ENCODE results near the gene RBKS. TPM values are rescaled to one million over a fixed set of nuclear protein-coding genes. Genes with fewer than 3 reads are reported as not detected.

Gene RBKS
- total RNA-seq, 1 experiment from 2014 or later, result 9.2 TPM

GRCh38 chr2:27805180-27805579 is 85.0 kb downstream of the RBKS start:
- no TSS peak for BruUV-seq (replicated peaks)
- Mint-ChIP-seq H3K9me3 (ENCODE audit: unreplicated experiment) (no peaks in the 10 kb centered on the region), H3K36me3 (ENCODE audit: insufficient read depth, unreplicated experiment) (peaks cover 5% of the 10 kb centered on the region), H3K27ac (ENCODE audit: low read depth, unreplicated experiment) (no peak overlapping the region), H3K4me3 (ENCODE audit: unreplicated experiment) (no peak overlapping the region), H3K4me1 (ENCODE audit: insufficient read depth, unreplicated experiment) (peaks cover 37% of the 10 kb centered on the region), H3K27me3 (ENCODE audit: insufficient read depth, unreplicated experiment) (no peaks in the 10 kb centered on the region)
- ChIA-PET CTCF (interaction anchor here (0.6 to 0.9 kb wide), 3 partner anchors 51 to 166 kb away, joined by 3 to 5 read pairs (median 3); no protein-coding TSS in a partner anchor), POLR2A (interaction anchor here (0.6 to 1.2 kb wide), 9 partner anchors 9 to 603 kb away, joined by 3 to 8 read pairs (median 3); partner anchors contain the start of genes BABAM2 and RBKS)
- intact Hi-C loops (cut with micrococcal nuclease), result no loop called here
- no peak for DNase-seq (ENCODE audit: unreplicated experiment)
- TF ChIP-seq CTCF (IDR thresholded peaks at IDR 0.05; ENCODE audit: unreplicated experiment), result no peak

DNA sequence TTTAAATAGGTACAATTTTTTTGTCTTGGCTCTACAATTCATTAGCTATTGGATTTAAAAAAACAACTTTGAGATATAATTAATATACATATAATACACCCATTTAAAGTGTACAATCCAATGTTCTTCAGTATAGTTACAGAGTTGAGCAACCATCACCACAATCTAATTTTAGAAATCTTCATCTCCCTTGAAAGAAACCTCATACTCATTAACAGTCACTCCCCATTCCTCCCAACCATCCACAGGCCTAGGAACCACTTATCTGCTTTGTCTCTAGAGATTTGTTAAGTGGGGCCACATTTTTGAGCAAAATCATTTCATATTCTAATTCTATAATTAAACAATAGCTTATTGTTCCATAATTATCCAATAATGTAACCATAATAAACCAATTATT is 86.0 kb downstream of the RBKS start:
- H3K36me3 Mint-ChIP-seq (ENCODE audit: insufficient read depth, unreplicated experiment), result no peaks in the 10 kb centered on the region
- H3K9me3 Mint-ChIP-seq (ENCODE audit: unreplicated experiment), result no peaks in the 10 kb centered on the region
- H3K27ac Mint-ChIP-seq (ENCODE audit: low read depth, unreplicated experiment), result no peak overlapping the region
- intact Hi-C loops (cut with micrococcal nuclease), result no loop called here
- no peaks in the 10 kb centered on the region for H3K27me3 Mint-ChIP-seq (ENCODE audit: insufficient read depth, unreplicated experiment)
- DNase-seq (ENCODE audit: unreplicated experiment), result no peak
- H3K4me1 Mint-ChIP-seq (ENCODE audit: insufficient read depth, unreplicated experiment), result peaks cover 40% of the 10 kb centered on the region
- ChIA-PET POLR2A (interaction anchor here (0.6 to 1.2 kb wide), 6 partner anchors 8 to 598 kb away, joined by 3 to 5 read pairs (median 4); partner anchors contain the start of genes BABAM2 and RBKS), CTCF (interaction anchor here (0.9 kb wide), 1 partner anchor 163 kb away, joined by 3 read pairs; no protein-coding TSS in a partner anchor)
- no peak overlapping the region for H3K4me3 Mint-ChIP-seq (ENCODE audit: unreplicated experiment)
- TF ChIP-seq CTCF (IDR thresholded peaks at IDR 0.05; ENCODE audit: unreplicated experiment), result no peak
- BruUV-seq (replicated peaks), result no TSS peak

DNA sequence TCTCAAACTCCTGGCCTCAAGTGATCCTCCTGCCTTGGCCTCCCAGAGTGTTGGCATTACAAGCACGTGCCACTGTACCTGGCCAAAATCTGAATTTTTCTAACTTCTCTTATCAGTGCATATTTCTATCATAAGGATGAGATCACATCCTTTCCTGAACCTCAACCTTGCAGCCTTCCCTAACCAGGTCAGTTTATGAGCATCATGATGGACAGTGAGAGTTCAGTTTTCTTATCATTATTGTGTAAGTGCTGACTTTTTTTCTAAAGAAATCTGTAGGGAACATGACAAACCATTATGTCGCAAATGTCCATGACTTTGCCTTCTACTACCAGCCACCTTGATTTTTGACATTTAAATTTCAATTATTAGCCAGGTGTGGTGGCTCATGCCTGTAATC is 87.1 kb downstream of the RBKS start:
- BruUV-seq (replicated peaks), result no TSS peak
- Mint-ChIP-seq H3K4me3 (ENCODE audit: unreplicated experiment) (no peak overlapping the region), H3K9me3 (ENCODE audit: unreplicated experiment) (no peaks in the 10 kb centered on the region), H3K27me3 (ENCODE audit: insufficient read depth, unreplicated experiment) (no peaks in the 10 kb centered on the region), H3K4me1 (ENCODE audit: insufficient read depth, unreplicated experiment) (peaks cover 44% of the 10 kb centered on the region), H3K27ac (ENCODE audit: low read depth, unreplicated experiment) (no peak overlapping the region), H3K36me3 (ENCODE audit: insufficient read depth, unreplicated experiment) (no peaks in the 10 kb centered on the region)
- intact Hi-C loops (cut with micrococcal nuclease), result no loop called here
- ChIA-PET CTCF (no interaction called here), POLR2A (no interaction called here)
- TF ChIP-seq CTCF (IDR thresholded peaks at IDR 0.05; ENCODE audit: unreplicated experiment), result no peak
- no peak for DNase-seq (ENCODE audit: unreplicated experiment)

GRCh38 chr2:27802547-27802946 is 87.6 kb downstream of the RBKS start:
- ChIA-PET CTCF (no interaction called here), POLR2A (no interaction called here)
- BruUV-seq (replicated peaks), result no TSS peak
- peaks cover 44% of the 10 kb centered on the region for H3K4me1 Mint-ChIP-seq (ENCODE audit: insufficient read depth, unreplicated experiment)
- H3K27me3 Mint-ChIP-seq (ENCODE audit: insufficient read depth, unreplicated experiment), result no peaks in the 10 kb centered on the region
- intact Hi-C loops (cut with micrococcal nuclease), result no loop called here
- H3K4me3 Mint-ChIP-seq (ENCODE audit: unreplicated experiment), result no peak overlapping the region
- no peaks in the 10 kb centered on the region for H3K9me3 Mint-ChIP-seq (ENCODE audit: unreplicated experiment)
- H3K27ac Mint-ChIP-seq (ENCODE audit: low read depth, unreplicated experiment), result no peak overlapping the region
- no peak for DNase-seq (ENCODE audit: unreplicated experiment)
- H3K36me3 Mint-ChIP-seq (ENCODE audit: insufficient read depth, unreplicated experiment), result no peaks in the 10 kb centered on the region
- TF ChIP-seq CTCF (IDR thresholded peaks at IDR 0.05; ENCODE audit: unreplicated experiment), result no peak

Measured in MCF 10A (cell line).